GM23248 (cell line): Measurements from ENCODE around the gene SMARCD1.

Experiments
- EZH2 ChIP-seq: fragments of 200-600 bp; sonication (generic); IDR thresholded peaks from 2 replicates; pipeline ENCODE4 v1.6.1; 2018; ENCODE audit warnings: antibody characterized with exemption, mild to moderate bottlenecking; ENCODE audit not compliant: insufficient read depth, poor library complexity, severe bottlenecking
- EZH2phosphoT487 ChIP-seq: fragments of 200-600 bp; sonication (generic); IDR thresholded peaks from 2 replicates; pipeline ENCODE4 v1.6.1; 2018; ENCODE audit warnings: antibody characterized with exemption, moderate library complexity, mild to moderate bottlenecking, low read depth; ENCODE audit not compliant: insufficient read depth

DNA sequence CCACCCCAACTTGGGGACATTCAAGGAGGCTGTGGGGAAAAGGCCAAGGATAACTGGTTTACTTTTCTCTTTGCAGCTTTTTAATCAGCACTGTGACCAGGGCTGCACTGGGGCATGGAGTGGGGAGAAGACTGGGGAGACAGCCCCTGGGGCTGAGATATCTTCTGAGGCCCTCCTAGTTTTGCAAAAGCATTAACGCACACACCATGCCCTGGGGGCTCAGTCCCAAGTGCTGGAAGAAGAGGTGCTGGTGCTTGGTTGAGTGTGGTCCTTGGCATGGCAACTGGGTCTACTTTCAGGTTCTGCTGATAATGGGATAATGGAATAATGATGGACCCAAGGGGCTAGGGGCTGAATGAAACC, 9.4 kb upstream of the SMARCD1 start:
- TF ChIP-seq EZH2 (no peak), EZH2phosphoT487 (no peak)
